ENCODE measurements around the gene CYTH1.
A peak's percentile ranks its signal among the peaks of the same experiment; 100 is the strongest.

CYTH1 gene

DNA sequence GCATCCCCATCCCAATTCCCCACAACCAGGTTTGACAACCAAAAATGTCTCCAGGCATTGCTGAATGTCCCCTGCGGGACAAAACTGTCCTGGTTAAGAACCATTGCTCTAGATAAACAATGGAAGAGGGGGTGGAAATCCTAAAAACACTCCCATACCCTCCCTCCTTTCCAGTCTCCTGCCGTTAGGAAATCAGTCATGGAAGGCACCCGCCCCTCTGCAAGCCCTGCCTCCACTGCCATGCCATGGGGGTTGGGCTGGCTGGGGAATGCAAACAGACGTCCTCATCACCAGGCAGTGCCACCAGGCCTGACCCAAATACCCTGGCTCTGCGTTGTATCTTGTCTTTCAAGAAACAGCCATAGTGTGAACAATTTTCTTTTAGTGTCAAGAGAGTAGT is 57.5 kb downstream of the CYTH1 start:
- TF ChIP-seq, protein P1, sequence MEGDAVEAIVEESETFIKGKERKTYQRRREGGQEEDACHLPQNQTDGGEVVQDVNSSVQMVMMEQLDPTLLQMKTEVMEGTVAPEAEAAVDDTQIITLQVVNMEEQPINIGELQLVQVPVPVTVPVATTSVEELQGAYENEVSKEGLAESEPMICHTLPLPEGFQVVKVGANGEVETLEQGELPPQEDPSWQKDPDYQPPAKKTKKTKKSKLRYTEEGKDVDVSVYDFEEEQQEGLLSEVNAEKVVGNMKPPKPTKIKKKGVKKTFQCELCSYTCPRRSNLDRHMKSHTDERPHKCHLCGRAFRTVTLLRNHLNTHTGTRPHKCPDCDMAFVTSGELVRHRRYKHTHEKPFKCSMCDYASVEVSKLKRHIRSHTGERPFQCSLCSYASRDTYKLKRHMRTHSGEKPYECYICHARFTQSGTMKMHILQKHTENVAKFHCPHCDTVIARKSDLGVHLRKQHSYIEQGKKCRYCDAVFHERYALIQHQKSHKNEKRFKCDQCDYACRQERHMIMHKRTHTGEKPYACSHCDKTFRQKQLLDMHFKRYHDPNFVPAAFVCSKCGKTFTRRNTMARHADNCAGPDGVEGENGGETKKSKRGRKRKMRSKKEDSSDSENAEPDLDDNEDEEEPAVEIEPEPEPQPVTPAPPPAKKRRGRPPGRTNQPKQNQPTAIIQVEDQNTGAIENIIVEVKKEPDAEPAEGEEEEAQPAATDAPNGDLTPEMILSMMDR (IDR thresholded peaks at IDR 0.05; ENCODE audit: low read depth, low read length, missing control alignments), result no peak
- in situ Hi-C loops (cut with HindIII; ENCODE audit: low pct_ligation_motif_present, low sequenced_read_pairs), result loop anchor here (25.0 kb wide), 1 partner anchor 237 kb away; no protein-coding TSS in a partner anchor
- no peaks in the 10 kb centered on the region for H3K36me3 ChIP-seq (replicated peaks)
- no peak overlapping the region for H3K27ac ChIP-seq
- no peaks in the 10 kb centered on the region for H3K27me3 ChIP-seq (replicated peaks)
- no peak for DNase-seq
- no peak overlapping the region for H3K4me3 ChIP-seq (ENCODE audit: low read depth, low read length)

DNA sequence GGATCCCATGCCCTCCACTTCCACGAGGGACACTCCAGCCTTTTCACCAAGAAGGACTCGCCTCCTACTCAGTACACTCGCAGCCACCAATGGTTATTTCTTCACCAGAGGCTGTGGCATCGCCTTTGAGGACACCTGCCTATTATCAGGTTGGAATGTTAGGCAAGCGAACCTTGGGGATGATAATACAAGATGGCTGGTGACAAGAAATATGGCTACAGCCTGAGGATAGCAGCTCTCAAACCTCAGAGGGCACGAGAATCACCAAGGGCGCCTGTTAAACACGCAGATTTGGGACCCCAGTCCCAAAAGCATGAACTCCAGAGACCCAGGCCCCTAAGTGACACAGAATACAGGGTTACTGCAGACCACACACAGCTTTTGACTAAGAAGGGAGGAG is 58.1 kb downstream of the CYTH1 start:
- DNase-seq, result no peak
- Histone ChIP-seq H3K4me3 (ENCODE audit: low read depth, low read length) (no peak overlapping the region), H3K27ac (no peak overlapping the region)

DNA sequence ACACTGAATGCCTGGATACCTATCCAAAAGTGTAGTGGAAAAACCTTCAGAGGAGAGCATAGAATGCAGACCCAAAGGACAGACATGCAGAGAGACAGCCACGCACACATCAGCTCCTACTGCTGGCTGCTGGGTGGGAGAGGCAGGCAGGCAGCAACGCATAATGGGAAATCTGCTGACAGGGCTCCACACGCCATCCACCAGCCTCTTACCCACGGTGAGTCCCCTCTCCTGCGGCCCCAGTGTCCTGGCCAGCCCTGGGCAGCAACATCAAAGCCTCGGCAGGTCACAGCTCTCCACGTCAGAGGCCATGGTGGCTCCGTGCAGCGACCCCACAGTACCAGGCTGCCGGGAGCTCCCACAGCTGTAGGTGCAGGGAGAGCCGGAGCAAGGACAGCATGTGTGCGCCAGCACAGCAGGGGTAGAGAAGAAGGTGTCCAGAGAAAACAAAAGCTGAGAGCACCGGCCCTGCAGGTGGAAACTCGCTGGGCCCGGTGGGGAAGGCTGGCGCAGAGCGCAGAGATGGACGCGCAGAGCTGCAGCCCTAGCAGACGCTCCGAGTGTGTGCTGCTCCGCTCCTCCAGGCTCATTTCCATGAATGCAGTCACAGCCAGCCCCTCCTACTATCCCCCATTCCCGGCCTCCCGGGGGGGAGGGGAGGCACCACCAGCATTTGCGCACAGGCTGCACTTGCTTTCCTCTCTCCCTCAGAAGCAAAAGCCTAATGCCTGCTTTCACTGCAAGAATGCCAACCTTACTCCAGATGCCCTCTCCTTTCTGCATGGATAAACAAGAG is 58.9 kb downstream of the CYTH1 start:
- no peaks in the 10 kb centered on the region for H3K27me3 ChIP-seq (replicated peaks)
- no peak for DNase-seq
- no peak overlapping the region for H3K27ac ChIP-seq
- TF ChIP-seq, protein P1 (IDR thresholded peaks at IDR 0.05; ENCODE audit: low read depth, low read length, missing control alignments), result no peak
- peak overlapping the region; percentile 39 for H3K4me3 ChIP-seq (ENCODE audit: low read depth, low read length)
- H3K36me3 ChIP-seq (replicated peaks), result no peaks in the 10 kb centered on the region
- in situ Hi-C loops (cut with HindIII; ENCODE audit: low pct_ligation_motif_present, low sequenced_read_pairs), result loop anchor here (25.0 kb wide), 1 partner anchor 236 kb away; no protein-coding TSS in a partner anchor

More for the DNA sequence above, 58.1 kb downstream of the CYTH1 start:
- H3K27me3 ChIP-seq (replicated peaks), result no peaks in the 10 kb centered on the region
- in situ Hi-C loops (cut with HindIII; ENCODE audit: low pct_ligation_motif_present, low sequenced_read_pairs), result loop anchor here (25.0 kb wide), 1 partner anchor 237 kb away; no protein-coding TSS in a partner anchor
- H3K36me3 ChIP-seq (replicated peaks), result no peaks in the 10 kb centered on the region
- TF ChIP-seq, protein P1 (IDR thresholded peaks at IDR 0.05; ENCODE audit: low read depth, low read length, missing control alignments), result no peak

DNA sequence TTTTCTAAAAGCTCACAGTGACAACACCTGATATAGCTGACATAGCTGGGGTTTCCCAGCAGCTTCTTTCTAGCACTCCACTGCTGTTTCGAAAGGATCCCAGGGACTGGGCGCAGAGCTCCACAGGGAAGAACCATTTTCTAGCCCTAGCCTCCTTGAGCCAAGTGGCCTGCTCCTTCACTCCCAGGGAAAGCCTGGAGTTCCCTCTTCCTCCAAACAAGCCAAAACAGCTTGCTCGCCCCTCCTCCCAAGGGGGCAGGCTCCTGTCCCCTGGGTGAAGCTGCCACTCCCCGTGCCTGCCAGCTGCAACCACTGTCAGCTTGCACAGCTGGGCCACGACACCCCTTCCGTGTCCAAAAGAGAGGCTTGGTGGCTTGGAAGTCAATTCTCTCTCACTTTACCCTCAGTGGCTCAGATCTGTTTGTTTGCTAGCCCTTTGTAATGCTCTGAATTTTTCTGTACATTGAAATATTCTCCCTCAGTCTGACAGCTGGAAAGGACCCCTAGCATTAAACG is 59.8 kb downstream of the CYTH1 start:
- Histone ChIP-seq H3K4me3 (ENCODE audit: low read depth, low read length) (no peak overlapping the region), H3K27me3 (replicated peaks) (no peaks in the 10 kb centered on the region), H3K36me3 (replicated peaks) (no peaks in the 10 kb centered on the region), H3K27ac (no peak overlapping the region)
- TF ChIP-seq, protein P1 (IDR thresholded peaks at IDR 0.05; ENCODE audit: low read depth, low read length, missing control alignments), result no peak
- in situ Hi-C loops (cut with HindIII; ENCODE audit: low pct_ligation_motif_present, low sequenced_read_pairs), result loop anchor here (25.0 kb wide), 1 partner anchor 235 kb away; no protein-coding TSS in a partner anchor
- DNase-seq, result no peak

DNA sequence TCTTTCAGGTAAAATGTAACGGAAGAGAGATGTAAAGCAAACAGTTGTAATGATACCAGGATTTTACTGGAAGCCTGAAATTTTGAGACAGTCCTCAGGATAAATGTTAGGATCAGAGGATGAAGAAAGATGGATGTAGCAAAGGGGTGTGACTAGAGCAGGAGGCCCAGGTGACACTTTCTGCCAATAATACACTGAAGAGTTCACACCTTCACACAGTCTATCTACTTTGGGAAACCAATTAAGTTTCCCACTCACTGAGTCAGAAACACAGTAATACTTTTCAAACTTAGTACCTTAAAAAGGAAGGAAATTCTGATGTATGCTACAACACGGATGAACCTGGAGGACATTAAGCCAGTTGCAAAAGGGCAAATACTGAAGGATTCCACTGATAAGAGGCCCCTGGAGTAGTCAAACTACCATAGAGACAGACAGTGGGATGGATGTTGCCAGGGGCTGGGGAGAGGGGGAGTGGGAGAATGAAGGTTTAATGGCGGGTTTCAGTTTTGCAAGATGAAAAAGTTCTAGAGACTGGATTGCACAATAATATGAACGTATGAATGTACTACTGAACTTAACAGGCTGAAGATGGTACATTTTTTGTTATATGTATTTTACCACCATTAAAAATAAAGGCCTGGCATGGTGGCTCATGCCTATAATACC is 62.3 kb downstream of the CYTH1 start:
- H3K36me3 ChIP-seq (replicated peaks), result no peaks in the 10 kb centered on the region
- in situ Hi-C loops (cut with HindIII; ENCODE audit: low pct_ligation_motif_present, low sequenced_read_pairs), result loop anchor here (25.0 kb wide), 1 partner anchor 232 kb away; no protein-coding TSS in a partner anchor
- TF ChIP-seq, protein P1 (IDR thresholded peaks at IDR 0.05; ENCODE audit: low read depth, low read length, missing control alignments), result no peak
- H3K27ac ChIP-seq, result no peak overlapping the region
- no peak overlapping the region for H3K4me3 ChIP-seq (ENCODE audit: low read depth, low read length)
- H3K27me3 ChIP-seq (replicated peaks), result no peaks in the 10 kb centered on the region
- DNase-seq, result no peak

Data from brain microvascular endothelial cell (primary cell).